SK-N-SH treated with all-trans-retinoic acid at 6 μM for 48 hours (cell line): ENCODE results near the gene ATP6V0B.

ENCODE experiments used
- ATAC-seq: fragments of 200-7000 bp; cut with Tn5 transposase; 3 replicates; pipeline ENCODE4 v1.9.1; 2020; ENCODE audit warnings: mild to moderate bottlenecking, moderate library complexity
- ARNTL ChIP-seq: fragments of 450-650 bp; formaldehyde crosslinking; IDR thresholded peaks from 2 replicates; pipeline ENCODE4 v1.5.0; 2020; ENCODE audit warnings: low read depth, mild to moderate bottlenecking, moderate library complexity, borderline replicate concordance
- BACH2 ChIP-seq: fragments of 250-450 bp; sonication (Bioruptor Pico); IDR thresholded peaks from 2 replicates; pipeline ENCODE4 v1.9.0; 2021; ENCODE audit warnings: mild to moderate bottlenecking, borderline replicate concordance
- CSDC2 ChIP-seq: fragments of 250-450 bp; sonication (Bioruptor Pico); IDR thresholded peaks from 2 replicates; pipeline ENCODE4 v1.5.0; 2020; ENCODE audit warnings: mild to moderate bottlenecking, moderate library complexity
- ESRRG ChIP-seq: fragments of 250-450 bp; sonication (Bioruptor Pico); IDR thresholded peaks from 2 replicates; pipeline ENCODE4 v1.6.1; 2021; ENCODE audit warnings: mild to moderate bottlenecking
- ISL1 ChIP-seq: fragments of 250-450 bp; sonication (Bioruptor Pico); IDR thresholded peaks from 2 replicates; pipeline ENCODE4 v2.1.2; 2022; ENCODE audit warnings: mild to moderate bottlenecking, moderate library complexity
- OSR1 ChIP-seq: fragments of 250-450 bp; sonication (Bioruptor Pico); IDR thresholded peaks from 2 replicates; pipeline ENCODE4 v1.8.0; 2022; ENCODE audit warnings: moderate library complexity, mild to moderate bottlenecking, inconsistent platforms
- PPARA ChIP-seq: fragments of 250-450 bp; sonication (Bioruptor Pico); IDR thresholded peaks from 2 replicates; pipeline ENCODE4 v1.5.0; 2020; ENCODE audit warnings: mild to moderate bottlenecking, borderline replicate concordance
- RARB ChIP-seq: fragments of 250-450 bp; sonication (Bioruptor Pico); IDR thresholded peaks from 2 replicates; pipeline ENCODE4 v1.8.0; 2021; ENCODE audit warnings: mild to moderate bottlenecking, moderate library complexity
- SNAI2 ChIP-seq: fragments of 250-450 bp; sonication (Bioruptor Pico); IDR thresholded peaks from 2 replicates; pipeline ENCODE4 v1.5.0; 2020; ENCODE audit warnings: mild to moderate bottlenecking, moderate library complexity
- TOX ChIP-seq: fragments of 250-450 bp; sonication (Bioruptor Pico); IDR thresholded peaks from 2 replicates; pipeline ENCODE4 v1.8.0; 2021; ENCODE audit warnings: mild to moderate bottlenecking, moderate library complexity, borderline replicate concordance
- ZC3H10 ChIP-seq: fragments of 250-450 bp; sonication (Bioruptor Pico); IDR thresholded peaks from 2 replicates; pipeline ENCODE4 v1.5.1; 2021; ENCODE audit warnings: mild to moderate bottlenecking, moderate library complexity
- ZFP30 ChIP-seq: fragments of 450-650 bp; formaldehyde crosslinking; IDR thresholded peaks from 2 replicates; pipeline ENCODE4 v1.5.0; 2022; ENCODE audit warnings: mild to moderate bottlenecking, moderate library complexity
- ZNF565 ChIP-seq: fragments of 450-650 bp; formaldehyde crosslinking; conservative IDR thresholded peaks from 2 replicates; pipeline ENCODE4 v1.5.0; 2020; ENCODE audit warnings: low read depth, mild to moderate bottlenecking, moderate library complexity
- ZNF70 ChIP-seq: fragments of 450-650 bp; formaldehyde crosslinking; IDR thresholded peaks from 2 replicates; pipeline ENCODE4 v1.5.0; 2020; ENCODE audit warnings: mild to moderate bottlenecking, moderate library complexity
- ZNF8 ChIP-seq: fragments of 450-650 bp; formaldehyde crosslinking; IDR thresholded peaks from 2 replicates; pipeline ENCODE4 v1.5.0; 2020; ENCODE audit warnings: mild to moderate bottlenecking, moderate library complexity
- TF ChIP-seq, protein P1 (sequence below): fragments of 250-450 bp; sonication (Bioruptor Pico); IDR thresholded peaks from 2 replicates; pipeline ENCODE4 v1.5.1; 2020; ENCODE audit warnings: low read depth, mild to moderate bottlenecking, moderate library complexity
- TF ChIP-seq, protein P2 (sequence below): fragments of 250-450 bp; sonication (Bioruptor Pico); IDR thresholded peaks from 2 replicates; pipeline ENCODE4 v1.8.0; 2021; ENCODE audit warnings: low read depth, mild to moderate bottlenecking, moderate library complexity, borderline replicate concordance
- TF ChIP-seq, protein P3 (sequence below): fragments of 250-450 bp; sonication (Bioruptor Pico); IDR thresholded peaks from 2 replicates; pipeline ENCODE4 v1.5.0; 2020; ENCODE audit warnings: mild to moderate bottlenecking, moderate library complexity
- TF ChIP-seq, protein P4 (sequence below): fragments of 250-450 bp; sonication (Bioruptor Pico); IDR thresholded peaks from 2 replicates; pipeline ENCODE4 v1.5.1; 2021; ENCODE audit warnings: mild to moderate bottlenecking, moderate library complexity
- TF ChIP-seq, protein P5 (sequence below): fragments of 250-450 bp; sonication (Bioruptor Pico); IDR thresholded peaks from 2 replicates; pipeline ENCODE4 v1.8.0; 2020; ENCODE audit warnings: mild to moderate bottlenecking, moderate library complexity, borderline replicate concordance

The ATP6V0B gene

DNA sequence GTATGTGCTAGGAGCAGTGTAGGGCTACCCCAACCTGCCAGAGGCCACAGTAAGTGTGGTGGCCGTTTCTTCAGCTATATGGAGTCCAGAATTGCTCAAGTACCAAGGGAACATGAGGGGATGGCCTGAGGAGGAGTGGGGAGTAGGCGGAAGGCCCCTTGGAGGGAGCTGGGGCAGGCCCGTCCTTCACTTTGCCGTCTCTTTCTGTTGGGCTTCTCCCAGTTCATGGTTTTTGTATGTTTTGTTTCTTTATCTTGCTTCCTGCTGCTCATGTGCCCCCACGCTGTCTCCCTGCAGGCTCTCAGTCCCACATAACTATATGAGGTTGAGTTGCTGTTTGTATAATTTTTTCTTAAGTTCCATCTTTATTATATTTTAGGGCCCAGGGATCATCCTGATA, 10.9 kb upstream of the ATP6V0B start:
- ATAC-seq, result no peak
- TF ChIP-seq TOX (CRISPR knock-in tag), result no peak
- TF ChIP-seq ISL1 (CRISPR knock-in tag), result no peak
- TF ChIP-seq ZNF565, result no peak
- TF ChIP-seq PPARA (CRISPR knock-in tag), result no peak
- TF ChIP-seq ZC3H10 (CRISPR knock-in tag), result no peak
- TF ChIP-seq CSDC2 (CRISPR knock-in tag), result no peak
- TF ChIP-seq, protein P1, sequence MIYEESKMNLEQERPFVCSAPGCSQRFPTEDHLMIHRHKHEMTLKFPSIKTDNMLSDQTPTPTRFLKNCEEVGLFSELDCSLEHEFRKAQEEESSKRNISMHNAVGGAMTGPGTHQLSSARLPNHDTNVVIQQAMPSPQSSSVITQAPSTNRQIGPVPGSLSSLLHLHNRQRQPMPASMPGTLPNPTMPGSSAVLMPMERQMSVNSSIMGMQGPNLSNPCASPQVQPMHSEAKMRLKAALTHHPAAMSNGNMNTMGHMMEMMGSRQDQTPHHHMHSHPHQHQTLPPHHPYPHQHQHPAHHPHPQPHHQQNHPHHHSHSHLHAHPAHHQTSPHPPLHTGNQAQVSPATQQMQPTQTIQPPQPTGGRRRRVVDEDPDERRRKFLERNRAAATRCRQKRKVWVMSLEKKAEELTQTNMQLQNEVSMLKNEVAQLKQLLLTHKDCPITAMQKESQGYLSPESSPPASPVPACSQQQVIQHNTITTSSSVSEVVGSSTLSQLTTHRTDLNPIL (CRISPR knock-in tag), result no peak
- TF ChIP-seq OSR1 (CRISPR knock-in tag), result no peak
- TF ChIP-seq, protein P2, sequence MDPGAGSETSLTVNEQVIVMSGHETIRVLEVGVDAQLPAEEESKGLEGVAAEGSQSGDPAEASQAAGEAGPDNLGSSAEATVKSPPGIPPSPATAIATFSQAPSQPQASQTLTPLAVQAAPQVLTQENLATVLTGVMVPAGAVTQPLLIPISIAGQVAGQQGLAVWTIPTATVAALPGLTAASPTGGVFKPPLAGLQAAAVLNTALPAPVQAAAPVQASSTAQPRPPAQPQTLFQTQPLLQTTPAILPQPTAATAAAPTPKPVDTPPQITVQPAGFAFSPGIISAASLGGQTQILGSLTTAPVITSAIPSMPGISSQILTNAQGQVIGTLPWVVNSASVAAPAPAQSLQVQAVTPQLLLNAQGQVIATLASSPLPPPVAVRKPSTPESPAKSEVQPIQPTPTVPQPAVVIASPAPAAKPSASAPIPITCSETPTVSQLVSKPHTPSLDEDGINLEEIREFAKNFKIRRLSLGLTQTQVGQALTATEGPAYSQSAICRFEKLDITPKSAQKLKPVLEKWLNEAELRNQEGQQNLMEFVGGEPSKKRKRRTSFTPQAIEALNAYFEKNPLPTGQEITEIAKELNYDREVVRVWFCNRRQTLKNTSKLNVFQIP (CRISPR knock-in tag), result no peak
- no peak for TF ChIP-seq ZFP30
- TF ChIP-seq ZNF70 (CRISPR knock-in tag), result no peak
- TF ChIP-seq RARB (CRISPR knock-in tag), result no peak
- TF ChIP-seq BACH2 (CRISPR knock-in tag), result no peak

DNA sequence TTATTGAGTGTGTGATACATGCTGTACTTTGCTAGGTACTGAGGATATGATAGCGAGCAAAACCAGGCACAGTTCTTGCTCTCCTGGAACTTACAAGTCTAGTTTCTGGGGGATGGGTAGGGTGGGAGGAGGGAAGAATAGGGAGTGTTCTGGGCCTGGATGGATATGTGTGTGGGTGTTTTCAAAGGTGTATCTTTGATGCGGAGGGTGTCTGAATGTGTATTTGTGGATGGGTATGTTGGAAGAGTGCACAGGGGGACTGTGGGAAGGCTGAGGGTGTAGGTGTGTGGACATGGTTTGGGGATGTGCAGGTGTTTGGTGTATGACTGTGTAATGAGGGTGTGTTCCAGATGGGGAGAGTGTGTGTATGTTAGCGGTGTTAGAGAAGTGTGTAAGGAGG, 9.4 kb upstream of the ATP6V0B start:
- TF ChIP-seq PPARA (CRISPR knock-in tag), result no peak
- no peak for TF ChIP-seq BACH2 (CRISPR knock-in tag)
- no peak for TF ChIP-seq ZNF8
- TF ChIP-seq, protein P3, sequence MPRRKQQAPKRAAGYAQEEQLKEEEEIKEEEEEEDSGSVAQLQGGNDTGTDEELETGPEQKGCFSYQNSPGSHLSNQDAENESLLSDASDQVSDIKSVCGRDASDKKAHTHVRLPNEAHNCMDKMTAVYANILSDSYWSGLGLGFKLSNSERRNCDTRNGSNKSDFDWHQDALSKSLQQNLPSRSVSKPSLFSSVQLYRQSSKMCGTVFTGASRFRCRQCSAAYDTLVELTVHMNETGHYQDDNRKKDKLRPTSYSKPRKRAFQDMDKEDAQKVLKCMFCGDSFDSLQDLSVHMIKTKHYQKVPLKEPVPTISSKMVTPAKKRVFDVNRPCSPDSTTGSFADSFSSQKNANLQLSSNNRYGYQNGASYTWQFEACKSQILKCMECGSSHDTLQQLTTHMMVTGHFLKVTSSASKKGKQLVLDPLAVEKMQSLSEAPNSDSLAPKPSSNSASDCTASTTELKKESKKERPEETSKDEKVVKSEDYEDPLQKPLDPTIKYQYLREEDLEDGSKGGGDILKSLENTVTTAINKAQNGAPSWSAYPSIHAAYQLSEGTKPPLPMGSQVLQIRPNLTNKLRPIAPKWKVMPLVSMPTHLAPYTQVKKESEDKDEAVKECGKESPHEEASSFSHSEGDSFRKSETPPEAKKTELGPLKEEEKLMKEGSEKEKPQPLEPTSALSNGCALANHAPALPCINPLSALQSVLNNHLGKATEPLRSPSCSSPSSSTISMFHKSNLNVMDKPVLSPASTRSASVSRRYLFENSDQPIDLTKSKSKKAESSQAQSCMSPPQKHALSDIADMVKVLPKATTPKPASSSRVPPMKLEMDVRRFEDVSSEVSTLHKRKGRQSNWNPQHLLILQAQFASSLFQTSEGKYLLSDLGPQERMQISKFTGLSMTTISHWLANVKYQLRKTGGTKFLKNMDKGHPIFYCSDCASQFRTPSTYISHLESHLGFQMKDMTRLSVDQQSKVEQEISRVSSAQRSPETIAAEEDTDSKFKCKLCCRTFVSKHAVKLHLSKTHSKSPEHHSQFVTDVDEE, result no peak
- TF ChIP-seq CSDC2 (CRISPR knock-in tag), result no peak
- TF ChIP-seq OSR1 (CRISPR knock-in tag), result no peak
- TF ChIP-seq ARNTL, result no peak
- TF ChIP-seq, protein P4, sequence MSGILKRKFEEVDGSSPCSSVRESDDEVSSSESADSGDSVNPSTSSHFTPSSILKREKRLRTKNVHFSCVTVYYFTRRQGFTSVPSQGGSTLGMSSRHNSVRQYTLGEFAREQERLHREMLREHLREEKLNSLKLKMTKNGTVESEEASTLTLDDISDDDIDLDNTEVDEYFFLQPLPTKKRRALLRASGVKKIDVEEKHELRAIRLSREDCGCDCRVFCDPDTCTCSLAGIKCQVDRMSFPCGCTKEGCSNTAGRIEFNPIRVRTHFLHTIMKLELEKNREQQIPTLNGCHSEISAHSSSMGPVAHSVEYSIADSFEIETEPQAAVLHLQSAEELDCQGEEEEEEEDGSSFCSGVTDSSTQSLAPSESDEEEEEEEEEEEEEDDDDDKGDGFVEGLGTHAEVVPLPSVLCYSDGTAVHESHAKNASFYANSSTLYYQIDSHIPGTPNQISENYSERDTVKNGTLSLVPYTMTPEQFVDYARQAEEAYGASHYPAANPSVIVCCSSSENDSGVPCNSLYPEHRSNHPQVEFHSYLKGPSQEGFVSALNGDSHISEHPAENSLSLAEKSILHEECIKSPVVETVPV (CRISPR knock-in tag), result no peak
- no peak for ATAC-seq

DNA sequence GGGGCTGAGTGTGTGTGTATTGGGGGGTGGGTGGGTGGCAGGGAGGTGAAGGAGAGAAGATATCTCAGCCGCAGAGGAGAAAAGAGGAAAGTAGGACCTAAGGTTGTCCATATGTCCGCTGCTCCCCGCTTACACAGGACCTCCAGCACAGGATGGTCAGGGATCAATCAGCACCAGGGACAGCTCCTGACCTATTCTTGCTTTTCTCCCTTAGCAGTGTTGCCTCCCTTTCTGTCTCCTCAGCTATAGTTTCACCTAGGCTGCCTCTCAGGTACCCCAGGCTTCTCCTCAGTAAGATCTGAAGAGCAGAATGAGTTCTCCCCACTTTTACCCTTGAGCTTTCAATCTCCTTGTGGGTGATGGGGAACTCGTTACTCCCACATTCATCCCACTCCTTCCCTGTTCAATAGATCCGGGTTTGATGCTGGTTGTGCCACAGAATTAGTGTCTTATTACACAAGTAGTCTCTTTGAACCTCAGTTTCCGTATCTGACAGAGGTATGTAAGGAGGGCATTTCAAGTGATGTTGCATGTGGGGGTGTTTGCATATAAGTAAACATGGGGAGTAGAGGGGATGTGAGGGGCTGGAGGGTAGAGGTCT, 6.3 kb upstream of the ATP6V0B start:
- no peak for ATAC-seq
- no peak for TF ChIP-seq ESRRG (CRISPR knock-in tag)
- TF ChIP-seq CSDC2 (CRISPR knock-in tag), result no peak
- TF ChIP-seq, protein P5, sequence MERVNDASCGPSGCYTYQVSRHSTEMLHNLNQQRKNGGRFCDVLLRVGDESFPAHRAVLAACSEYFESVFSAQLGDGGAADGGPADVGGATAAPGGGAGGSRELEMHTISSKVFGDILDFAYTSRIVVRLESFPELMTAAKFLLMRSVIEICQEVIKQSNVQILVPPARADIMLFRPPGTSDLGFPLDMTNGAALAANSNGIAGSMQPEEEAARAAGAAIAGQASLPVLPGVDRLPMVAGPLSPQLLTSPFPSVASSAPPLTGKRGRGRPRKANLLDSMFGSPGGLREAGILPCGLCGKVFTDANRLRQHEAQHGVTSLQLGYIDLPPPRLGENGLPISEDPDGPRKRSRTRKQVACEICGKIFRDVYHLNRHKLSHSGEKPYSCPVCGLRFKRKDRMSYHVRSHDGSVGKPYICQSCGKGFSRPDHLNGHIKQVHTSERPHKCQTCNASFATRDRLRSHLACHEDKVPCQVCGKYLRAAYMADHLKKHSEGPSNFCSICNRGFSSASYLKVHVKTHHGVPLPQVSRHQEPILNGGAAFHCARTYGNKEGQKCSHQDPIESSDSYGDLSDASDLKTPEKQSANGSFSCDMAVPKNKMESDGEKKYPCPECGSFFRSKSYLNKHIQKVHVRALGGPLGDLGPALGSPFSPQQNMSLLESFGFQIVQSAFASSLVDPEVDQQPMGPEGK, result no peak
- TF ChIP-seq, protein P1 (CRISPR knock-in tag), result no peak
- TF ChIP-seq, protein P3, result no peak
- TF ChIP-seq SNAI2 (CRISPR knock-in tag), result no peak
- TF ChIP-seq, protein P4 (CRISPR knock-in tag), result no peak
- TF ChIP-seq ZNF565, result no peak
